ENCODE data around the gene CARMIL1.

DNA sequence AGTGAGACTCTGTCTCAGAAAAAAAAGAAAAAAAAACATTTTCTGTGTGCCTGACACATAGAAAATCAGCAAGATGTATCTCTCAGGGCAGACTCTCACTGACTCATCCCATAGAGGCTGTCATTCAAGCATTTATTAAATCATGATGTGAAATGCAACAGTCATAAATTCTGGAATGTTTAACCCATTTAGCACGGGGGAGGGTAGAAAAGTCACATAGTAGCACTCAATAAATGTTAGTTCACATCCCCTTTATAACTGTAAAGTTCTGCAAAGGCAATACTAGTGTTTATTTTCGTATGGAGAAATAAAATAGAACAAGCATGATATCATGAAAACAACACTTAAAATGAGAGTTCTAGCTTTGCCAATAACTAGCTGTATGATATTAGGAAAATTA, 15.5 kb upstream of the CARMIL1 start:
- TF ChIP-seq POLR2A (IDR thresholded peaks at IDR 0.05; ENCODE audit: low read length) = no peak
- TF ChIP-seq GATA1 (IDR thresholded peaks at IDR 0.05; ENCODE audit: low read depth, low read length) = no peak
